Stimulated activated naive CD8-positive, alpha-beta T cell treated with anti-CD3 and anti-CD28 coated beads, Interleukin-15, amount 100 ng/mL, for 72 hours (primary cell): Measurements from ENCODE around the gene DUS3L.

Source experiments
- ATAC-seq: fragments of 150-1000 bp; cut with Tn5 transposase; 2 replicates; pipeline ENCODE4 v1.10.0; 2021; ENCODE audit warnings: mild to moderate bottlenecking, moderate library complexity
- DNase-seq, 2 donors: peaks; one replicate each; pipeline ENCODE4 v3.0.0; 2021 to 2022
- H3K27ac Mint-ChIP-seq, 2 donors: one replicate each; pipeline ENCODE4 v1.8.0; 2022; ENCODE audit warnings: mild to moderate bottlenecking in 2 of 2, mixed read lengths in 2 of 2, moderate library complexity in 2 of 2
- H3K27me3 Mint-ChIP-seq: one replicate; pipeline ENCODE4 v1.8.0; 2022; ENCODE audit warnings: mixed read lengths
- H3K4me1 Mint-ChIP-seq: one replicate; pipeline ENCODE4 v1.8.0; 2022; ENCODE audit warnings: mild to moderate bottlenecking, mixed read lengths
- H3K4me3 Mint-ChIP-seq, 2 donors: one replicate each; pipeline ENCODE4 v1.8.0; 2022; ENCODE audit warnings: mild to moderate bottlenecking in 2 of 2, mixed read lengths in 2 of 2, moderate library complexity in 1 of 2
- H3K9me3 Mint-ChIP-seq, 2 donors: one replicate each; pipeline ENCODE4 v1.8.0; 2022; ENCODE audit warnings: mixed read lengths in 2 of 2

DUS3L gene

GRCh38 chr19:5790559-5791520, at the start of gene DUS3L:
TSS of gene DUS3L (minus strand) at chr19:5791163. CDS start at chr19:5791141, 22 bp downstream.
- Mint-ChIP-seq H3K4me1 (peaks cover 49% of the 10 kb centered on the region), H3K4me3 (peak within 1 kb of the TSS; percentile 94 to 99), H3K9me3 (no peaks in the 10 kb centered on the region), H3K27me3 (no peaks in the 10 kb centered on the region), H3K27ac (peak within 1 kb of the TSS; percentile 99 to 100)
- ATAC-seq (peak; percentile 97), DNase-seq (peak; percentile 95 to 97)

DNA sequence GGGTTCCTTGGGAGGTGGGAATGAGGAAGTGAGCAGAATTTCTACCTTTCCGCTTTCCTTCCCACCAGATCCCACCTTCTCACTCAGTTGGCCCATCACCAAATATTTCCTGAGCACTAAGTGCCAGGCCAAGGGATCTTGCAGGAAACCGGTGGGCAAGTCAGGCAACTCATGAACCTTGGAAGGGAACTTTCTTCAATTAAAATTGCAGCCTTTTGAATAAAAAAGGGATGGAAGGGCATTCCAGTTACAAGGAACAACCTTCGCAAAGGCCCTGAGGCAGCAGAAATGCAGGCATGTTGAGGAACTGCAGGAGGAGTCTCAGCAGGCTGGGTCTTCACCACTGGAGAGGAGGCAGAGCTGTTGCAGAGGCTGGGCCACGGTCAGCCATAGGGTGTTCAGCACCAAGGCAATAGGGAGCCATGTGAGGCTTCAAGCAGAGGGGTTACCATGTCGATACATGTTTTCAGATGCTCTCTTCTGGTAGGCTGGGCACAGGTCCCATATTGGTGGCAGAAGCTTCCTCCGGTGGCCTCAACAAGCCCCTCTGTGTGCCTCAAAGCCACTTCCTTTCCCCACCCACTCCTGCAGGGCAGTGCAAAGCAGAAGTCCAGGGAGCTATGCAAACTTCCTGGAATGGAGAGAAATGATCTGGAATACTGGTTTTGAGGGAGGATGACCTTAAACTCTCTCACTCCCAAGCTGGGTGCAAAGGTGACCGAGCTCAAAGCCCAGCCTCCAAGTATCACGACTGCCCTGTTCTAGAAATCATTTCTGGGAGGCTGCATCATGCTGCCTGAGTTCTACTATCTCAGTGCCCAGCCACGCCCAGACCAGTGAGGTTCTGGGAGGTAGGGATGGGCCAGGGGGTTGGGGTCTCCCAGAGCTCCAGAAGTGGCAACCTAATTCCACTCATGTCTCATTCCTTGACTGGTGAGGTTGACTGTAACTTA, 48.4 kb upstream of the DUS3L start, which contains the start of gene FUT6:
TSS of gene FUT6 (minus strand) at position 638 of the 953 bp plus-strand sequence. CDS start 7,135 bp downstream, outside the sequence.
- Mint-ChIP-seq H3K4me1 (peaks cover 23% of the 10 kb centered on the region), H3K27ac (peak within 1 kb of the TSS in 1 of 2 donors; percentile 42), H3K27me3 (peaks cover 5% of the 10 kb centered on the region), H3K9me3 (no peaks in the 10 kb centered on the region), H3K4me3 (peak within 1 kb of the TSS in 1 of 2 donors; percentile 45)
- DNase-seq (no peak), ATAC-seq (no peak)

DNA sequence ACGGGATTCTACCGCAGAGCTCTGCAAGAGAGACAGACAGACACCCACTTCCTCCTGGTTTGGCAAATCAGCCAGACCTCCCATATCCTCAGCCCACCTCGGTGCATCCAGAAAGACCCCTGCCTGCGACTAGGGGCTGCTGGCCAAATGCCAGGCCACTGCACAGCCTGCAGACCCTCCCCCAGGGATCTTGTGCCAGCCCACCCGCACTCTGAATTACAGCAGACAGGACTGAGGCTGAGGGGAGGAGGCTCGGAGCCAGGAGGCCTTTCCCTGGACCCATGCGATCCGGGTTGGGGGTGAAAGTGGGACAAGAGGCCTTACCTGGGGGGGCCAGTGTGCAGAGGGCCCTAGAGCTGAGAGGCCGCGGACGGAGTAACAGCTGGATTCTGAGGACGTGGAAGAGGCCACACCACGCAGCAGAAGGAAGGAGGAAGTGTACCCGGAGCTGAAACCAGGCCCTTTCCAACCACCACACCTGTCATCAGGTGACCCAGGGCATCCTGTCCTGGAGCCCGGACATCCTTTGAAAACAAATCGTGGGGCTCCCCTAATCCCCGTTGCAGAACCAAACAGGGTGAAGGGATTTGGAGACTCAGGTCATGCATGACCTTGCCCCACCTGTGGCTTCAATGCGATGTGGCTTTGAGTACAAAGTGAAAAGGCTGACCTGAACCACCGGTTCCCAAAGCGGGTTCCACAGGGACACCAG, 47.5 kb upstream of the DUS3L start:
- H3K4me1 Mint-ChIP-seq: peaks cover 23% of the 10 kb centered on the region
- peak overlapping the region in 1 of 2 donors; percentile 45 for H3K4me3 Mint-ChIP-seq

DNA sequence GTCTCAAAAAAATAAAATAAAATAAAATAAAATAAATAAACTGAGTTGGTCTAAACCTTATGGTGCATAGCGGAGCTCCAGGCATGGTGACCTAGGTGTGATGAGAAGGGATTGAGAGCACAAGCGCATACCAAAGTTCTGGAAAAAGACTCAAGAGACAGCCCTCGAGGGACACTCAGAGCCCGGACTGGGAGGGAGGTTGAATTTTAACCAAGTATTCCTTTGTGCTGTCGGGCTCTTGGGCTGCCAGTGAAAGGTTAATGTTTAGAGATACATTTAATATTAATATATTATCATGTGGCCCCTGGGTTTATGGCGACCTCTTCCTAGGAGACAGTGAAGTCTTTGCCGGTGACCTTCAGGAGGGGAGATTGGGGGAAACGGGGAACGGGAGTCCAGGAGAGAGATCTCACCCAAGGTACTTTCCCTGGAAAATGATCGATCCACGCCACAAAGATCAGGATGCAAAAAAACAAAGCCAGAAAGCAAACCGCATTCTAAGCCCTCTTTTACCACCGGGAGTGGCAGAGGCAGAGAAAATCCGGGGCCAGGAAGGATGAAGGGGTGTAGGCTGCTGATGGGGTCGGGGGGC, 46.9 kb upstream of the DUS3L start:
- H3K4me1 Mint-ChIP-seq: peaks cover 23% of the 10 kb centered on the region
- H3K27ac Mint-ChIP-seq: no peak overlapping the region
- H3K4me3 Mint-ChIP-seq: no peak overlapping the region
- peaks cover 5% of the 10 kb centered on the region for H3K27me3 Mint-ChIP-seq
- no peaks in the 10 kb centered on the region for H3K9me3 Mint-ChIP-seq
- no peak for ATAC-seq
- DNase-seq: no peak

More for the DNA sequence above, 47.5 kb upstream of the DUS3L start:
- Mint-ChIP-seq H3K9me3 (no peaks in the 10 kb centered on the region), H3K27ac (no peak overlapping the region), H3K27me3 (peaks cover 5% of the 10 kb centered on the region)
- no peak for ATAC-seq
- DNase-seq: no peak

DNA sequence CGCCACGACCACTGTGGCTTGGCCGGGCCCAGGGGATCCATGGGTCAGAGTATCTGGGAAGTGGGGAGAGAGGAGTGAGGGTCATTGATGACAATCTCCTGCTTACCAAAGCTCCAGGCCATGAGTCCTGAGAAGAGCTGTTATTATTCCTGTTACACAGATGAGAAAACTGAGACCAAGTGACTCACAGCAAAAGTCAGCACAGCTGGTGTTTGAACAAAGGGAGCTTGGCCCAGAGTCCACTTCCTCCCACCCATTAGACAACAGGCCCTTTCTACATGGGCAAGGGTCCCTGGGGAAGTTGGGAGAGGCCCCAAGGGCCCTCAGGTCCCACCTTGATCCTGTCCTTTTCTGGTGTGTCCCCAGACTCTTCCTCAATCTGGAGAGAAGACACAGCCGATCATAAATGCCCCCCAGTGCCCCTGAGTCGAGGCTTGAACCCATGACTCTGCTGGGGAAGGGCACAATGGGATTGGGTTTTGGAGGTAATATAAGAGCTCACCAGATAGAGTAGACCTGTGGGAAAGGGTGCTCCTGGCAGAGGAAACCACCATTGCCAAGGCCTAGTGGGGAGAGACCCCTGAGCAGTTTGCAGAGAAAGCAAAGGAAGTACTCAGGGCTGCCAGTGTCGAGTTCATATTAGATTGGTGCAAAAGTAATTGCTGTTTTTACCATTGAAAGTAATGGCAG, 41.7 kb upstream of the DUS3L start:
- ATAC-seq: no peak
- DNase-seq: no peak
- H3K27me3 Mint-ChIP-seq: no peaks in the 10 kb centered on the region
- H3K4me1 Mint-ChIP-seq: peaks cover 12% of the 10 kb centered on the region
- H3K9me3 Mint-ChIP-seq: no peaks in the 10 kb centered on the region
- H3K4me3 Mint-ChIP-seq: no peak overlapping the region
- H3K27ac Mint-ChIP-seq: no peak overlapping the region

GRCh38 chr19:5832061-5832460, 41.1 kb upstream of the DUS3L start:
- Mint-ChIP-seq H3K4me3 (no peak overlapping the region), H3K27ac (no peak overlapping the region), H3K9me3 (no peaks in the 10 kb centered on the region), H3K4me1 (peaks cover 16% of the 10 kb centered on the region), H3K27me3 (no peaks in the 10 kb centered on the region)
- ATAC-seq (no peak), DNase-seq (no peak)

DNA sequence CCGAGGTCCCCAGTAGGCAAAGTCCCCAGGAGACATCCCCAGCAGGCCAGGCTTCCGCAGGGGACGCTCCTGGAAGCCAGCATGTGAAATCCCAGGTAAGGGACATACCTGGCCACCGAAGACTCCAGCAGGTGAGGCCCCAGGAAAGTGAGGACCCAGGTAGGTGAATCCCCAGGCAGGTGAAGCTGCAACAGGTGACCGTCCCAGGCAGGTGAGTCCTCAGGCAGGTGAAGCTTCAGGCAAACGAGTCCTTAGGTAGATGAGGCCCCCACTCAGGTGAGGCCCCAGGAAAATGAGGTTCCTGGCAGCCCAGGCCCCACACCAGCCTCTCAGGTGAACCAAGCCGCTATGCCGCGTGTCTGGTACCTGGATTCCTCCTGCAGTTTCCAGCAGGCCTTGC, 40.2 kb upstream of the DUS3L start:
- Mint-ChIP-seq H3K4me3 (no peak overlapping the region), H3K4me1 (peaks cover 25% of the 10 kb centered on the region), H3K27ac (no peak overlapping the region), H3K27me3 (no peaks in the 10 kb centered on the region), H3K9me3 (no peaks in the 10 kb centered on the region)
- no peak for DNase-seq
- ATAC-seq: no peak

DNA sequence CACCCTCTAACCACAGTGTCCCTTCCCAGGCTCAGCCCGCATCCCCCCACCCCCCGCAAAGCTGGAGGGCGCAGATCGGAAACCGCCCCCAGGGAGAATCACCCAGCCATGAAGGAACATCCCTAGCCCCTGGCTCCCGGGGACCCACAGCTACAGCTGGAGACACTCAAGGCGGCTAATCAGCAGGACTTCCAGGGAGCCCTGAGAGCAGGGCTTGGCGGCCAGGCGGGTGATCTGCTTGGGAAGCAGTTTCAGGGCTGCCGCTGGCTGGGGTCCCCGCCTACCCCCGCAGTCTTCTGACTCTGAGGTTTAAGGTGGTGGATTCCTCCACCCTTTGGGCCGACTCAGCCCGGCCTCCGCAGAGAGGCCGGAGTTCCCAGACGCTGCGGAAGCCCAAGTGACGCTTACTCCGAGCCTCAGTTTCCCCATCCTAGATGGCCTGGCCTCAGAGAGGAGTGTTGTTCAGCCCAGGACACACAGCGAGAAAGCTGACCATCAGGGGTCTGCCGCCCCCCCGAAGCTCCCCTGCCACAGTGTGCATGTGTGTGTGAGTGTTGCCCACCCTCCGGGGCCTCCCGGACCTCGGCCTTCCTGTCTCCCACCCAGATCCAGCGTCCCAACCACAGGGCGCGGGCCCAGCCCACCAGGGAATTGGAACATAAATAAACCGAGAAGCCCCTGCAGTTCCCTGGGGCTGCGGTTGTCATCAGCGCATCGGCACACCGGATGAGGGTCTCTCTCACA, 38.8 kb upstream of the DUS3L start:
- DNase-seq (no peak), ATAC-seq (no peak)
- H3K9me3 Mint-ChIP-seq: no peaks in the 10 kb centered on the region
- no peaks in the 10 kb centered on the region for H3K27me3 Mint-ChIP-seq
- peak overlapping the region; percentile 59 to 64 for H3K27ac Mint-ChIP-seq
- H3K4me3 Mint-ChIP-seq: peak overlapping the region; percentile 99 to 100
- peaks cover 26% of the 10 kb centered on the region for H3K4me1 Mint-ChIP-seq

DNA sequence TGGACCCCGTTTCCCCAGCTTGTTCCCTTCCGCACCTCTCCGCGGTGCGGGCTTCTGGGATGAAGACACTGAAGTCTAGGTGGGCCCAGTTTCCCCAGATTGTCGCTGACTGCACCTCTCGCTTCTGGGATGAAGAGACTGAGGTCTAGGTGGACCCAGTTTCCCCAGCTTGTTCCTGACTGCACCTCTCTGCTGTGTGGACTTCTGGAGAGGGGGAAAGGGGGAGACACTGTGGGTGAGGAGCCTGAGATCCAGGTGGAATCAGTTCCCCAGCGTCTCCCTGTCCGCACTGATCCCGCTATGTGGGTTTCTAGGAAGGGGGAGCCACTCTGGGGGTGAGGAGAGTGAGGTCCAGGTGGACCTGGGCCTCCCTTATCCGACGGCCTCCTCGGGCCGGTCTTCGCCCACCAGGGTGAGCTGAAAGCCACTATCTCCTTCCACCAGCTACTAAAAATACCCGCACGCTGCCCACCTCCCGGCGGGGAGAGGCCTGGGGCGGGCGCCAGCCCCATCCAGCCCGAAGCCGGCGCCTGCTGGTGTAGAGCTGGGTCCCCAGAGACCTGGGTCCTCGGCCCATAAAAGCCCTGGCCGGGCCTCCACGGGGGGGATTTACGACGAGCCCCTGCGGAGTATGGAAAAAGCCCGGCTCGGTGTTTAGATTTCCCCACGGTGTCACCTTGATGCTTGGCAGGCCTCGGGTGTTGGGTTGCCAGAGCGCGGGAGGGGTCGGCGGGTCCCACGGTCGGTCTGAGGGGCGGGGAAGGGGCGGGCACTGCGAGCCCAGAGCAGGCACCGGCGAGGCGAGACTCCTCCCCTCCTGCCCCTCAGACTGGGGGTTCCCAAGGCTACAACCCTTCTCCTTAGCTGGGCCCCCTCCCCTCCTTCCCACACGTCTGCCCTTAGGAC, 38.0 kb upstream of the DUS3L start:
- no peaks in the 10 kb centered on the region for H3K9me3 Mint-ChIP-seq
- no peak for ATAC-seq
- no peaks in the 10 kb centered on the region for H3K27me3 Mint-ChIP-seq
- peaks cover 26% of the 10 kb centered on the region for H3K4me1 Mint-ChIP-seq
- peak; percentile 40 to 43 for DNase-seq
- peak overlapping the region; percentile 99 to 100 for H3K4me3 Mint-ChIP-seq
- H3K27ac Mint-ChIP-seq: peak overlapping the region; percentile 99

GRCh38 chr19:5827891-5828660, 37.1 kb upstream of the DUS3L start:
- ATAC-seq (peak; percentile 87), DNase-seq (peak; percentile 98 to 99)
- peak overlapping the region; percentile 99 to 100 for H3K4me3 Mint-ChIP-seq
- peak overlapping the region; percentile 99 for H3K27ac Mint-ChIP-seq
- no peaks in the 10 kb centered on the region for H3K9me3 Mint-ChIP-seq
- peaks cover 26% of the 10 kb centered on the region for H3K4me1 Mint-ChIP-seq
- H3K27me3 Mint-ChIP-seq: no peaks in the 10 kb centered on the region

DNA sequence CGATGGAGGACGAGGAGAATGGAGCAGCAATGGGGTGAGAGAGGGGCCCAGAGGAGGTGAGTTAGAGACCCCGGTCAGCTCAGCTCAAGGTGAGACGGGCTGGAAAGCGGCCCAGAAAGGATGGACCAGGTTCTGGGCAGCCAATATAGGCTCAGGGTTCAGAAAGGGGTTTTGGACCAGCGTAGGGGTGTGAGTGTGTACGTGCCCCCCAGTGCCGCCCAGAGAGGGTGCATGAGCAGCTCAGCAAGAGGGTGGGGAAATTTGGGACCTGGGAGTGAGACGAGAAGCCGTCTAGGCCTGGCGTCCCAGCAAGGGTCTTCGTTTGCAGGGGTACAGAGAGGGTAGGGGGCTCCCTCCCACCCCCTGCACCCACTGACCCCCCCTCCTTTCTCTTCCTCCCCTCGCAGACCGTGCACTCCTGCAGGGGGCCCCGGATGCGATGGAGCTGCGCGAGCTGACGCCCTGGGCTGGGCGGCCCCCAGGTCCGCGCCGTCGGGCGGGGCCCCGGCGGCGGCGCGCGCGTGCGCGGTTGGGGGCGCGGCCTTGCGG, 36.5 kb upstream of the DUS3L start:
- Mint-ChIP-seq H3K4me1 (peaks cover 26% of the 10 kb centered on the region), H3K27me3 (no peaks in the 10 kb centered on the region), H3K9me3 (no peaks in the 10 kb centered on the region), H3K27ac (peak overlapping the region; percentile 69 to 96), H3K4me3 (peak overlapping the region; percentile 99 to 100)
- DNase-seq: no peak
- no peak for ATAC-seq
